Immature natural killer cell (primary cell): ENCODE results near the gene GPAT3. TPM values are rescaled to one million over a fixed set of nuclear protein-coding genes. Genes with fewer than 3 reads are reported as not detected.
"Not testable (repeated sequence)": the region's sequence is repeated elsewhere in the genome, so short reads cannot be mapped to it uniquely, and the experiment has no call there.

Source experiments
- DNase-seq, 3 donors: peaks; one replicate each; pipeline ENCODE4 v3.0.0; 2022; ENCODE audit warnings: mixed read lengths in 1 of 3
- H3K27ac Mint-ChIP-seq, 6 donors: one replicate each; pipeline ENCODE4 v1.8.0; 2020; ENCODE audit warnings: mixed read lengths in 6 of 6, mild to moderate bottlenecking in 5 of 6, inconsistent platforms in 4 of 6, moderate library complexity in 3 of 6
- H3K27me3 Mint-ChIP-seq, 3 donors: one replicate each; pipeline ENCODE4 v1.8.0; 2020 to 2021; ENCODE audit warnings: low read depth in 3 of 3, mild to moderate bottlenecking in 3 of 3, mixed read lengths in 3 of 3, moderate library complexity in 3 of 3, inconsistent platforms in 1 of 3
- H3K36me3 Mint-ChIP-seq, 3 donors: one replicate each; pipeline ENCODE4 v1.8.0; 2020; ENCODE audit warnings: mixed read lengths in 3 of 3, inconsistent platforms in 2 of 3, mild to moderate bottlenecking in 2 of 3
- H3K4me1 Mint-ChIP-seq, 2 donors: one replicate each; pipeline ENCODE4 v1.8.0; 2020; ENCODE audit warnings: inconsistent platforms in 2 of 2, mild to moderate bottlenecking in 2 of 2, mixed read lengths in 2 of 2, moderate library complexity in 1 of 2
- H3K4me3 Mint-ChIP-seq, 5 donors: one replicate each; pipeline ENCODE4 v1.8.0; 2020; ENCODE audit warnings: mild to moderate bottlenecking in 5 of 5, mixed read lengths in 5 of 5, inconsistent platforms in 3 of 5, moderate library complexity in 3 of 5
- H3K9me3 Mint-ChIP-seq, 6 donors: one replicate each; pipeline ENCODE4 v1.8.0; 2020; ENCODE audit warnings: mild to moderate bottlenecking in 6 of 6, mixed read lengths in 6 of 6, inconsistent platforms in 4 of 6, moderate library complexity in 3 of 6
- polyA plus RNA-seq, 3 donors: library from polyadenylated mRNA; unstranded; fragments of 300-500 nt; fragmentation: Illumina TruSeq; gene quantifications; one replicate each; pipeline ENCODE4 v1.2.3, GENCODE V29; 2021

Gene GPAT3
- polyA plus RNA-seq, 3 donors from 2014 or later = 0.56 to 2.1 TPM; not detected in 1

GRCh38 chr4:83618431-83618830 is 82.5 kb downstream of the GPAT3 start:
- Mint-ChIP-seq H3K4me3 (no peak overlapping the region), H3K27ac (no peak overlapping the region), H3K9me3 (peaks cover 18 to 32% (median 24%) of the 10 kb centered on the region in 6 donors), H3K36me3 (peaks cover 0 to 17% (median 10%) of the 10 kb centered on the region in 3 donors), H3K4me1 (no peaks in the 10 kb centered on the region), H3K27me3 (peaks cover 0 to 17% (median 3%) of the 10 kb centered on the region in 3 donors)
- DNase-seq = no peak

GRCh38 chr4:83618991-83619645 is 83.2 kb downstream of the GPAT3 start:
- Mint-ChIP-seq H3K4me1 (no peaks in the 10 kb centered on the region), H3K27ac (no peak overlapping the region), H3K36me3 (peaks cover 0 to 14% (median 8%) of the 10 kb centered on the region in 3 donors), H3K4me3 (no peak overlapping the region), H3K9me3 (peaks cover 12 to 25% (median 19%) of the 10 kb centered on the region in 6 donors), H3K27me3 (peaks cover 0 to 14% (median 3%) of the 10 kb centered on the region in 3 donors)
- DNase-seq = no peak

- H3K9me3 Mint-ChIP-seq = peaks cover 8 to 15% (median 11%) of the 10 kb centered on the region in 6 donors
- H3K27me3 Mint-ChIP-seq, H3K4me3 Mint-ChIP-seq: not testable (repeated sequence)
Measured at GRCh38 chr4:83622127-83622526, 86.2 kb downstream of the GPAT3 start.

GRCh38 chr4:83625821-83626220 is 89.9 kb downstream of the GPAT3 start:
- DNase-seq = no peak
- H3K9me3 Mint-ChIP-seq = peaks cover 8 to 15% (median 11%) of the 10 kb centered on the region in 6 donors
- peaks cover 4 to 6% of the 10 kb centered on the region in 2 donors for H3K4me1 Mint-ChIP-seq
- H3K4me3 Mint-ChIP-seq = no peak overlapping the region
- no peak overlapping the region for H3K27ac Mint-ChIP-seq
- H3K27me3 Mint-ChIP-seq = peaks cover 0 to 4% (median 2%) of the 10 kb centered on the region in 3 donors
- peaks cover 0 to 7% (median 4%) of the 10 kb centered on the region in 3 donors for H3K36me3 Mint-ChIP-seq

More at GRCh38 chr4:83622127-83622526, 86.2 kb downstream of the GPAT3 start:
- H3K36me3 Mint-ChIP-seq, H3K4me1 Mint-ChIP-seq, H3K27ac Mint-ChIP-seq, DNase-seq: not testable (repeated sequence)

- peaks cover 4 to 6% of the 10 kb centered on the region in 2 donors for H3K4me1 Mint-ChIP-seq
- peaks cover 8 to 15% (median 11%) of the 10 kb centered on the region in 6 donors for H3K9me3 Mint-ChIP-seq
- DNase-seq = no peak
- H3K36me3 Mint-ChIP-seq = peaks cover 0 to 7% (median 4%) of the 10 kb centered on the region in 3 donors
- no peak overlapping the region for H3K4me3 Mint-ChIP-seq
- peaks cover 0 to 1% (median 0%) of the 10 kb centered on the region in 3 donors for H3K27me3 Mint-ChIP-seq
- no peak overlapping the region for H3K27ac Mint-ChIP-seq
Measured at GRCh38 chr4:83626245-83626836, 90.4 kb downstream of the GPAT3 start.

GRCh38 chr4:83629945-83630721 is 94.2 kb downstream of the GPAT3 start:
- H3K9me3 Mint-ChIP-seq = no peaks in the 10 kb centered on the region
- H3K27ac Mint-ChIP-seq = no peak overlapping the region
- no peak for DNase-seq
- H3K36me3 Mint-ChIP-seq = no peaks in the 10 kb centered on the region
- peaks cover 4 to 6% of the 10 kb centered on the region in 2 donors for H3K4me1 Mint-ChIP-seq
- peaks cover 0 to 6% (median 3%) of the 10 kb centered on the region in 3 donors for H3K27me3 Mint-ChIP-seq
- H3K4me3 Mint-ChIP-seq = no peak overlapping the region

- no peak for DNase-seq
- H3K36me3 Mint-ChIP-seq = no peaks in the 10 kb centered on the region
- no peak overlapping the region for H3K27ac Mint-ChIP-seq
- peaks cover 4 to 6% of the 10 kb centered on the region in 2 donors for H3K4me1 Mint-ChIP-seq
- no peaks in the 10 kb centered on the region for H3K9me3 Mint-ChIP-seq
- no peak overlapping the region for H3K4me3 Mint-ChIP-seq
- H3K27me3 Mint-ChIP-seq = peaks cover 0 to 6% (median 3%) of the 10 kb centered on the region in 3 donors
Measured at GRCh38 chr4:83631066-83631465, 95.2 kb downstream of the GPAT3 start.

- DNase-seq = no peak
- Mint-ChIP-seq H3K4me1 (no peaks in the 10 kb centered on the region), H3K9me3 (no peaks in the 10 kb centered on the region), H3K27ac (no peak overlapping the region), H3K36me3 (no peaks in the 10 kb centered on the region), H3K4me3 (no peak overlapping the region), H3K27me3 (peaks cover 2 to 4% (median 2%) of the 10 kb centered on the region in 3 donors)
Measured at GRCh38 chr4:83636930-83637329, 101.0 kb downstream of the GPAT3 start.

- H3K36me3 Mint-ChIP-seq = no peaks in the 10 kb centered on the region
- H3K27ac Mint-ChIP-seq = no peak overlapping the region
- H3K27me3 Mint-ChIP-seq = peaks cover 0 to 3% (median 2%) of the 10 kb centered on the region in 3 donors
- peak; percentile 43 to 54 (median 47) for DNase-seq
- H3K4me1 Mint-ChIP-seq = no peaks in the 10 kb centered on the region
- H3K9me3 Mint-ChIP-seq = no peaks in the 10 kb centered on the region
- no peak overlapping the region for H3K4me3 Mint-ChIP-seq
Measured at GRCh38 chr4:83639849-83640493, 104.1 kb downstream of the GPAT3 start.

GRCh38 chr4:83643036-83643435 is 107.1 kb downstream of the GPAT3 start:
- no peak for DNase-seq
- Mint-ChIP-seq H3K4me1 (no peaks in the 10 kb centered on the region), H3K27ac (peak overlapping the region in 1 of 6 donors; percentile 51), H3K36me3 (no peaks in the 10 kb centered on the region), H3K4me3 (no peak overlapping the region), H3K9me3 (no peaks in the 10 kb centered on the region), H3K27me3 (peaks cover 0 to 3% (median 2%) of the 10 kb centered on the region in 3 donors)

- H3K4me1 Mint-ChIP-seq = no peaks in the 10 kb centered on the region
- H3K9me3 Mint-ChIP-seq = no peaks in the 10 kb centered on the region
- no peak overlapping the region for H3K4me3 Mint-ChIP-seq
- DNase-seq = peak; percentile 27 to 34 (median 27)
- no peak overlapping the region for H3K27ac Mint-ChIP-seq
- no peaks in the 10 kb centered on the region for H3K36me3 Mint-ChIP-seq
- peaks cover 0 to 3% (median 2%) of the 10 kb centered on the region in 3 donors for H3K27me3 Mint-ChIP-seq
Measured at GRCh38 chr4:83644677-83645659, 109.1 kb downstream of the GPAT3 start.

- Mint-ChIP-seq H3K4me3 (no peak overlapping the region), H3K9me3 (no peaks in the 10 kb centered on the region), H3K27ac (no peak overlapping the region), H3K27me3 (peaks cover 0 to 3% (median under 1%) of the 10 kb centered on the region in 3 donors), H3K4me1 (no peaks in the 10 kb centered on the region), H3K36me3 (no peaks in the 10 kb centered on the region)
- no peak for DNase-seq
Measured at GRCh38 chr4:83646538-83647239, 110.8 kb downstream of the GPAT3 start.
